C4-2B (cell line): ENCODE data around the gene IFNA1.

ENCODE experiments used
- H3K27ac ChIP-seq: fragments of 450-650 bp; 2 replicates; pipeline ENCODE4 v1.5.1; 2017
- ZFX ChIP-seq: fragments of 450-650 bp; IDR thresholded peaks from 2 replicates; pipeline ENCODE4 v1.6.1; 2017
- TF ChIP-seq, protein P1 (sequence below): fragments of 450-650 bp; conservative IDR thresholded peaks from 2 replicates; pipeline ENCODE4 v1.5.1; 2017; ENCODE audit warnings: mild to moderate bottlenecking

The IFNA1 gene

DNA sequence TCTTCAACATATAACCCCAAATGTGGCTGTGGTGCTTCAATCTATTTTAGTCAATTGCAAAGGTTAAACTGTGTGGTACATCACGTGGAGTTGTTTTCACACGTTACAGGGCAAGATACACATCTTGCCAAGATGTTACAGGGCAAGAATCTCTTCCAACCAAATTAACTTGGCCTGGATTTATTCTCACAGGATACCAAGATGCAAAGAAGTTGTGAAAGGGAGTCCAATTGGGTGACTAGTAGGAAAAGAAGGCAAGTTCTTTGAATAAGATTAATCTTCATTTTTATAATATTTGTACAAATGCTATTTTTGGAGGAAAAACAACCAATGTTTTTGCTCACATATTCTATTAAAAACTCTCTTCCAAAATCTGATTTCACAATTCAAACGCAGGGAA lies 36.1 kb upstream of the IFNA1 start:
- no peak overlapping the region for H3K27ac ChIP-seq
- no peak for TF ChIP-seq ZFX
- TF ChIP-seq, protein P1, sequence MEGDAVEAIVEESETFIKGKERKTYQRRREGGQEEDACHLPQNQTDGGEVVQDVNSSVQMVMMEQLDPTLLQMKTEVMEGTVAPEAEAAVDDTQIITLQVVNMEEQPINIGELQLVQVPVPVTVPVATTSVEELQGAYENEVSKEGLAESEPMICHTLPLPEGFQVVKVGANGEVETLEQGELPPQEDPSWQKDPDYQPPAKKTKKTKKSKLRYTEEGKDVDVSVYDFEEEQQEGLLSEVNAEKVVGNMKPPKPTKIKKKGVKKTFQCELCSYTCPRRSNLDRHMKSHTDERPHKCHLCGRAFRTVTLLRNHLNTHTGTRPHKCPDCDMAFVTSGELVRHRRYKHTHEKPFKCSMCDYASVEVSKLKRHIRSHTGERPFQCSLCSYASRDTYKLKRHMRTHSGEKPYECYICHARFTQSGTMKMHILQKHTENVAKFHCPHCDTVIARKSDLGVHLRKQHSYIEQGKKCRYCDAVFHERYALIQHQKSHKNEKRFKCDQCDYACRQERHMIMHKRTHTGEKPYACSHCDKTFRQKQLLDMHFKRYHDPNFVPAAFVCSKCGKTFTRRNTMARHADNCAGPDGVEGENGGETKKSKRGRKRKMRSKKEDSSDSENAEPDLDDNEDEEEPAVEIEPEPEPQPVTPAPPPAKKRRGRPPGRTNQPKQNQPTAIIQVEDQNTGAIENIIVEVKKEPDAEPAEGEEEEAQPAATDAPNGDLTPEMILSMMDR: no peak

DNA sequence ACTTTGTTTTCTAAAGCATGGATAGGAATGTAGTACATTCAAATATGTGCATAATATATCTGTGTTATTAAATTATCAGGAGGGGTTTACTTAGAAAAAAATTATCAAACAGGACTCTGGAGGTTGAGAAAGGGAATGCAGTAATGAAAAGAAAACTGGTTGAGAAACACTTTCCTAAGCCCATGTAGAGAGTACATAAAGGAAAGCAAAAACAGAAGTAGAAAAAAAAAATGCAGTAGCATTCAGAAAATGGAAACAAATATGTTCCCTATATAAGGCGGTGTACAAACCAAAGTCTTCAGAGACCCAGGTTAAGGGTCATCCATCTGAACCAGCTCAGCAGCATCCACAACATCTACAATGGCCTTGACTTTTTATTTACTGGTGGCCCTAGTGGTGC lies 31.4 kb upstream of the IFNA1 start, which contains the start of gene IFNA8:
Gene IFNA8 (plus strand): TSS at position 301 of the 400 bp plus-strand sequence. CDS start 60 bp downstream, at position 361.
- no peak for TF ChIP-seq ZFX
- TF ChIP-seq, protein P1: no peak

DNA sequence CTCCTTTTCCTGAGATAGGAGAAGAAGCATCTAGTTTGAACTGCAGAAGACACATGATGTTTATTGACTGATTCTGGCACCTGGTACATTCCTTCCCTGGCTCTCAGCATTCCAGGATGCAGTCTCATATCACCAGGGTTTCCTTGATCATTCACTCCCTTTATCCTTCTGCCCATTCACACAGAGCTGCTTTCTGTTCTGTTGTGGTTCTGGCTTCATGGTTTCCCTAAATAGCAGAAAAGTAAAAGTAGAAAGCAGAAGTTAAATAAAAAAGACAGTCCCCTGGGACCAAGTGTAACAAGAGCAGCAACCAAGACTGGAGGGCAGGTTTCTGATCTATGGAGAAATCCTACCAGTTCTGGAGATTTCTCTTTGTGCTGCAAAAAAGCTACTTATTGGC lies 28.1 kb upstream of the IFNA1 start:
- no peak for TF ChIP-seq ZFX
- TF ChIP-seq, protein P1: no peak
- H3K27ac ChIP-seq: no peak overlapping the region

More for the DNA sequence above, 31.4 kb upstream of the IFNA1 start, which contains the start of gene IFNA8:
- no peak within 1 kb of the TSS for H3K27ac ChIP-seq

DNA sequence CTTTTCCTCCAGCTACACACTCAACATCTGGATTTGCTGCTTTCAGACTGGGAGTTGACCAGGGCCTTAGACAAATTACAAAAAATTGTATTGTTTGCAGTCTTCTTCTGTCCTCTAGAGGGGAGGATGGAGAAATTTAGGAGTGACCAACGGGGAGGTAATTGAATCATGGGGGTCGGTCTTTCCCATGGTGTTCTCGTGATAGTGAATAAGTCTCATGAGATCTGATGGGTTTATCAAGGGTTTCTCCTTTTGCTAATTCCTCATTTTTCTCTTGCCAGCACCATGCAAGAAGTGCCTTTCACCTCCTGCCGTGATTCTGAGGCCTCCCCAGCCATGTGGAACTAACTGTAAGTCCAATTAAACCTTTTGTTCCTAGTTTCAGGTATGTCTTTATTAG lies 27.1 kb upstream of the IFNA1 start:
- no peak overlapping the region for H3K27ac ChIP-seq
- TF ChIP-seq ZFX: no peak
- TF ChIP-seq, protein P1: no peak

DNA sequence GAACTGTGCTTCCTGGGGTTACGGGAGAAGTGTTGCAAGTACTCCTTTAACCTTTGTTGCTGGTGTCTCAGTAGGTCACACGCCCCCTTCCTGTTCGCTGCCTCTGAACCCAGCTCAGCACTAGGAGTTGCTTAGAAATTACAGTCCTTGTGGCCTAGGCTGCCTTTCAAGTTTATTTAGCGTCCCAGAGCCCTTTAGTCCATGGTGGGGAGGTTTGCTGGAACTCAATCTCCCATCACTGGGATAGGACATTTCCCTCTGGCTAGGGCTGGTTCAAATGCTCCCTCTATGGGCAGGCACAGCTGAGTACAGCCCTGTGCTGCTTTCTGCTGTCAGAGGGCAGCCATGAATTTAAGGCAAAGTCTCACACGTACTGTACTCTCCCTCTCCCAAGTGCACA lies 26.6 kb upstream of the IFNA1 start:
- TF ChIP-seq, protein P1: peak; percentile 25
- TF ChIP-seq ZFX: no peak

DNA sequence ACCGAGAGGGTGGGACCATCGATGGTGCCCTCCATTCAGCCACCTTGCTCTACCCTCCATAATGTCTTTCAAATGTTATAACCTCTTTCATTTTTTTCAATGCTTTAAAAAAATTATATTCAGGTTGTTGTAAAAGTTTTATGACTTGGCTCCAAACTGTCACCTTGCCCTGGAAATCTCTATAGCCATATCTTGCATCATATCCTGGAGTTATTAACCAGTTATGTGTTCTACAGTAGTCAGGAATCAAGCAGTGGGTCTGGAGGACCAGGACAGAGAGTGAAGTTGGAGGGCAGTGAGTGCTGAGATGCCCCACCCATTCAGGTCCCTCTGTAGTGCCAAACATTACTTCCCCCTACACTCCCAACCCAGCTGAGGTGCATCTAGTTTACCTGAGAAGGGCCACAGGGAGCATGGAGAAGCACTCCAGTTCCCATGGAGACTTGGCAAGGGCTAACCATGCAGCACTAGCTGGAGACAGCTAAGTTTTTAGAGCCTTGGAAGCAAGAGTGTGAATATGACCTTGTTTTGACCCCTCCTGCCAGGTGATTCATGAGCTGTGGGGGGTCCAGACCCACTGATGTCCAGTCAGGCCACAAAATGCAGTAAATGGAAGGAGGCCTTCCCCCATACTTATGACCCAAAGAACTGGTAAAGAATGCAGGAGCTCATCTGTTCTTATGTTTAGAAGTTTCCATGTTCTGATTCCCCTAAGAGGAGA lies 25.9 kb upstream of the IFNA1 start:
- no peak for TF ChIP-seq ZFX
- TF ChIP-seq, protein P1: no peak

More for the DNA sequence above, 26.6 kb upstream of the IFNA1 start:
- H3K27ac ChIP-seq: no peak overlapping the region

DNA sequence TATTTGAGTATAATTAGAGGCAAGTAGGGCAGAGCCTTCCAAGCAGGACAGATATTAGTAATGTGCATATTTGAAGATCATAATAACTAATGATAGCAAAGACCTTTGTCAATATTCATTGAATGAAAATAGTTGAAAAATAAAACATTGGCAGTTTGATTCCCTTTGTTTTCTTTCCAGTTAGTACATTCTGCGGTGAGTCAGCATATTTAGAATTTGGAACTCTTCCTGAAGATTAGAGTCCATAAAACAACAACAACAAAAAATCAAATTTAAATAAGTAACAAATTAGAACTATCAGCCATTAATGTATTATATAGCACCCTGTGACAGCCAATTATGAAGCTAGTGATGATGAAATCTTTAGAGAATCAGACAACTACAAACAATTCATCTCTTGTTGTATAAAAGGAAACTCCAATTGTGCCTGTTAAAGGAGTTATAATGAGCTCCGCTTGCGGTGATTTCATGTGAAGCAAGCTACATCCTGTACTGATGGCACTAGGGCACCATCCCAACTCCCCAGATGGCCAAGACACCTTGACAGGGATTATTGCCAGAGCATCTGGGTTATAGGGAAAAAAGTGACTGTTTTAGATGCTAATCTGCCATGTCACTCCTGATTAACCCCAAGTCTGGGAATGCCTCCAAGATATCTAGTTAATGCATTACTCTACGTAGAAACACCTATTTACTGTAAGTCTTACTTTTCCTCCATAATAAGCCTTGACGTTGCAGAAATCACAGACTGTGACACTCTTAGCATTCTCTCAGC lies 24.6 kb upstream of the IFNA1 start:
- no peak overlapping the region; the same call in 1 of the 2 replicates for H3K27ac ChIP-seq
- TF ChIP-seq ZFX: no peak
- TF ChIP-seq, protein P1: no peak

More for the DNA sequence above, 25.9 kb upstream of the IFNA1 start:
- no peak overlapping the region for H3K27ac ChIP-seq
